IPS-18a (cell line): ENCODE results near the gene WASHC3.

Source experiments
- H3K27ac ChIP-seq: one replicate; pipeline ENCODE4 v1.5.1; 2013; ENCODE audit warnings: low read length
- H3K27me3 ChIP-seq: one replicate; pipeline ENCODE4 v1.6.1; 2013; ENCODE audit warnings: mild to moderate bottlenecking, low read length; ENCODE audit not compliant: control insufficient read depth, insufficient read depth
- H3K36me3 ChIP-seq: one replicate; pipeline ENCODE4 v1.6.1; 2013; ENCODE audit warnings: low read depth, low read length; ENCODE audit not compliant: control insufficient read depth
- H3K4me1 ChIP-seq: one replicate; pipeline ENCODE4 v1.6.1; 2013; ENCODE audit warnings: low read depth, low read length; ENCODE audit not compliant: control insufficient read depth
- H3K4me3 ChIP-seq: one replicate; pipeline ENCODE4 v1.5.1; 2013; ENCODE audit warnings: low read length
- H3K9ac ChIP-seq: one replicate; pipeline ENCODE4 v1.6.1; 2013; ENCODE audit warnings: mild to moderate bottlenecking, low read length, moderate library complexity
- H3K9me3 ChIP-seq: one replicate; pipeline ENCODE4 v1.6.1; 2013; ENCODE audit warnings: low read depth, low read length; ENCODE audit not compliant: control insufficient read depth

Gene WASHC3

GRCh38 chr12:101963697-101964096, 98.1 kb downstream of the WASHC3 start:
- Histone ChIP-seq H3K9ac (no peak overlapping the region), H3K36me3 (no peaks in the 10 kb centered on the region), H3K27ac (no peak overlapping the region), H3K4me1 (no peaks in the 10 kb centered on the region), H3K9me3 (peaks cover 3% of the 10 kb centered on the region), H3K4me3 (no peak overlapping the region), H3K27me3 (no peaks in the 10 kb centered on the region)
